PFSK-1 (cell line): ENCODE results near the gene CYP3A7.

ENCODE experiments used
- FOXP2 ChIP-seq: optimal IDR thresholded peaks from 2 replicates; pipeline ENCODE3; 2011; ENCODE audit warnings: borderline replicate concordance, control low read depth, inconsistent platforms; ENCODE audit not compliant: insufficient read depth; ENCODE audit errors: extremely low read length, extremely low read depth
- POLR2AphosphoS5 ChIP-seq: IDR thresholded peaks from 2 replicates; pipeline ENCODE4 v1.6.1; 2012; ENCODE audit warnings: low read depth, mild to moderate bottlenecking, control low read depth, low read length, moderate library complexity
- REST ChIP-seq, 2 experiments: IDR thresholded peaks; 2 replicates each; pipeline versions ENCODE4 v1.6.1 to v1.8.0; 2011 to 2012; ENCODE audit warnings: low read depth in 2 of 2, low read length in 2 of 2, control low read depth in 1 of 2, inconsistent platforms in 1 of 2, mild to moderate bottlenecking in 1 of 2, moderate library complexity in 1 of 2; ENCODE audit not compliant: insufficient read depth in 1 of 2
- SIN3A ChIP-seq: IDR thresholded peaks from 2 replicates; pipeline ENCODE4 v1.6.1; 2012; ENCODE audit warnings: mild to moderate bottlenecking, low read length, moderate library complexity, borderline replicate concordance; ENCODE audit not compliant: insufficient read depth
- TAF1 ChIP-seq: IDR thresholded peaks from 2 replicates; pipeline ENCODE4 v1.6.1; 2012; ENCODE audit warnings: low read length, control low read depth, borderline replicate concordance; ENCODE audit not compliant: insufficient read depth

CYP3A7 gene

DNA sequence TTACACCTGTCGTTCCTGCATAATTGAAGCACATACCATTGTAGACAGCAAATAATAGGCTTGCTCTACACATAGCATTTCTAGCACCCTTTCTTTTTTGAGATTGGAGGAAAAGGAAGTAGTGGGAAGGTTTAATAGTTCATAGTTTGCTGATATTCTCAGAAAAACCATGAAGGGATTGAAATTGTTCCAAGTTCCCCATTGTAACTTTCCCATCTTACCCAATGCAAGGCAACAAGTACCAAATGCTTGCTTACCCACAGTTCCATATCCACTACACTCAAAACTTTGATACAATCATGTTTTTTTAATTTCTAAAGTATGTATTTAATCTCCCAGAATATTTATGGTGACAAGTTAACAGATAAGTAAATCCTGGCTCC lies 69.0 kb downstream of the CYP3A7 start:
- TF ChIP-seq SIN3A (no peak), TAF1 (no peak), REST (IDR thresholded peaks at IDR 0.05; ENCODE audit: insufficient read depth in 1 of 2, low read depth in 2 of 2, low read length in 2 of 2) (no peak), POLR2AphosphoS5 (no peak), FOXP2 (no peak)

- TF ChIP-seq TAF1 (no peak), POLR2AphosphoS5 (no peak), FOXP2 (no peak), REST (IDR thresholded peaks at IDR 0.05; ENCODE audit: insufficient read depth in 1 of 2, low read depth in 2 of 2, low read length in 2 of 2) (no peak), SIN3A (no peak)
These were observed 69.5 kb downstream of the CYP3A7 start for GRCh38 chr7:99665312-99666012.
